ENCODE measurements around the gene MMP15. TPM values are rescaled to one million over a fixed set of nuclear protein-coding genes. Genes with fewer than 3 reads are reported as not detected.
"Not testable (repeated sequence)": the region's sequence is repeated elsewhere in the genome, so short reads cannot be mapped to it uniquely, and the experiment has no call there.

MMP15 gene
- polyA plus RNA-seq, 4 donors: 38.2 to 67.3 (median 49.7) TPM

- Histone ChIP-seq H3K36me3 (ENCODE audit: control insufficient read depth in 3 of 3, insufficient read depth in 2 of 3, low read depth in 1 of 3, low read length in 3 of 3) (peaks cover 0 to 18% (median 0%) of the 10 kb centered on the region in 3 donors), H3K4me1 (ENCODE audit: control insufficient read depth in 3 of 3, insufficient read depth in 2 of 3, low read depth in 1 of 3, low read length in 2 of 3) (peaks cover 0 to 12% (median 0%) of the 10 kb centered on the region in 3 donors), H3K4me3 (ENCODE audit: low read depth in 1 of 3, low read length in 3 of 3) (no peak overlapping the region), H3K27me3 (ENCODE audit: control insufficient read depth in 3 of 3, insufficient read depth in 3 of 3, low read length in 3 of 3) (no peaks in the 10 kb centered on the region), H3K27ac (ENCODE audit: low read depth in 1 of 3, low read length in 2 of 3) (no peak overlapping the region), H3K9me3 (ENCODE audit: control insufficient read depth in 2 of 2, insufficient read depth in 1 of 2, low read depth in 1 of 2, low read length in 1 of 2) (no peaks in the 10 kb centered on the region)
- 92 to 95% (median 94%) methylated on average over 5 of the region's 5 CpGs for WGBS, 3 donors
- no peak for DNase-seq
- FAIRE-seq: no peak
Observed at GRCh38 chr16:58002936-58003335, 22.6 kb upstream of the MMP15 start.

GRCh38 chr16:58004736-58005135 lies 20.8 kb upstream of the MMP15 start:
- not testable (repeated sequence) for DNase-seq; H3K4me1 ChIP-seq (ENCODE audit: control insufficient read depth in 3 of 3, insufficient read depth in 2 of 3, low read depth in 1 of 3, low read length in 2 of 3); H3K27me3 ChIP-seq (ENCODE audit: control insufficient read depth in 3 of 3, insufficient read depth in 3 of 3, low read length in 3 of 3); FAIRE-seq; H3K9me3 ChIP-seq (ENCODE audit: control insufficient read depth in 2 of 2, insufficient read depth in 1 of 2, low read depth in 1 of 2, low read length in 1 of 2); H3K27ac ChIP-seq (ENCODE audit: low read depth in 1 of 3, low read length in 2 of 3); H3K4me3 ChIP-seq (ENCODE audit: low read depth in 1 of 3, low read length in 3 of 3)
- H3K36me3 ChIP-seq (ENCODE audit: control insufficient read depth in 3 of 3, insufficient read depth in 2 of 3, low read depth in 1 of 3, low read length in 3 of 3): peaks cover 0 to 13% (median 0%) of the 10 kb centered on the region in 3 donors
- 83 to 97% (median 94%) methylated on average over 12 of the region's 12 CpGs for WGBS, 3 donors

DNA sequence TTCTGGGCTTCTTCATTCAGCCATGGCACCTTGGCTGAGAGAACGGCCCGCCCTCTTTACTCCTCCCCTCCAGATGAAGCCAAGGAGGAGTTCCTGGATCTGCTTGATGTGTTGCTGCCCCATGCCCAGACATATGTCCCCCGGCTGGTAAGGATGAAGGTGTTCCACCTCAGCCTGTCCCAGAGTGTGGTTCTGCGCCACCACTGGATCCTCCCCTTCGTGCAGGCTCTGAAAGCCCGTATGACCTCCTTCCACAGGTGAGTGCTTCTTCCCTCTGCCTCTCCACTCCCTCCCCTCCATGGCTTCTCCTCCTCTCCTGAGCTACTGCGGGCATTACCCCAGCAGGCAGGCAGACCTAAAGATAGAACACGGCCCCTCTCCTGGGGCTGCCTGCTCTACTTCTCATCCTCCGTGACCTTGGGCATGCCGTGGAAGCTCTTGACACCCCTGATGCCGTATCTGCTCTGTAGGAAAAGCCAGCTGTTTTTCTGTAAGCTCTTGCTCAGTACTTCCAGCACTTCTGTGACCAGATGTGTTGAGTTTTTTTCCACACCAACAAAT lies 15.6 kb upstream of the MMP15 start:
- Histone ChIP-seq H3K36me3 (ENCODE audit: control insufficient read depth in 3 of 3, insufficient read depth in 2 of 3, low read depth in 1 of 3, low read length in 3 of 3) (peaks cover 0 to 32% (median 17%) of the 10 kb centered on the region in 3 donors), H3K4me1 (ENCODE audit: control insufficient read depth in 3 of 3, insufficient read depth in 2 of 3, low read depth in 1 of 3, low read length in 2 of 3) (no peaks in the 10 kb centered on the region), H3K27me3 (ENCODE audit: control insufficient read depth in 3 of 3, insufficient read depth in 3 of 3, low read length in 3 of 3) (no peaks in the 10 kb centered on the region), H3K27ac (ENCODE audit: low read depth in 1 of 3, low read length in 2 of 3) (no peak overlapping the region), H3K4me3 (ENCODE audit: low read depth in 1 of 3, low read length in 3 of 3) (no peak overlapping the region), H3K9me3 (ENCODE audit: control insufficient read depth in 2 of 2, insufficient read depth in 1 of 2, low read depth in 1 of 2, low read length in 1 of 2) (no peaks in the 10 kb centered on the region)
- FAIRE-seq: no peak
- no peak for DNase-seq
- WGBS, 3 donors: 90 to 96% (median 95%) methylated on average over 11 of the region's 11 CpGs

GRCh38 chr16:58010886-58011285 lies 14.7 kb upstream of the MMP15 start:
- H3K36me3 ChIP-seq (ENCODE audit: control insufficient read depth in 3 of 3, insufficient read depth in 2 of 3, low read depth in 1 of 3, low read length in 3 of 3): peaks cover 0 to 34% (median 17%) of the 10 kb centered on the region in 3 donors
- 71 to 84% (median 77%) methylated on average over 3 of the region's 3 CpGs for WGBS, 3 donors
- H3K4me1 ChIP-seq (ENCODE audit: control insufficient read depth in 3 of 3, insufficient read depth in 2 of 3, low read depth in 1 of 3, low read length in 2 of 3): no peaks in the 10 kb centered on the region
- FAIRE-seq: no peak
- no peaks in the 10 kb centered on the region for H3K27me3 ChIP-seq (ENCODE audit: control insufficient read depth in 3 of 3, insufficient read depth in 3 of 3, low read length in 3 of 3)
- no peak overlapping the region for H3K4me3 ChIP-seq (ENCODE audit: low read depth in 1 of 3, low read length in 3 of 3)
- H3K9me3 ChIP-seq (ENCODE audit: control insufficient read depth in 2 of 2, insufficient read depth in 1 of 2, low read depth in 1 of 2, low read length in 1 of 2): no peaks in the 10 kb centered on the region
- no peak overlapping the region for H3K27ac ChIP-seq (ENCODE audit: low read depth in 1 of 3, low read length in 2 of 3)
- no peak for DNase-seq

GRCh38 chr16:58011652-58012051 lies 13.9 kb upstream of the MMP15 start:
- DNase-seq (no peak), FAIRE-seq (no peak)
- no peaks in the 10 kb centered on the region for H3K4me1 ChIP-seq (ENCODE audit: control insufficient read depth in 3 of 3, insufficient read depth in 2 of 3, low read depth in 1 of 3, low read length in 2 of 3)
- no peaks in the 10 kb centered on the region for H3K9me3 ChIP-seq (ENCODE audit: control insufficient read depth in 2 of 2, insufficient read depth in 1 of 2, low read depth in 1 of 2, low read length in 1 of 2)
- 87 to 97% (median 91%) methylated on average over 3 of the region's 3 CpGs for WGBS, 3 donors
- H3K27me3 ChIP-seq (ENCODE audit: control insufficient read depth in 3 of 3, insufficient read depth in 3 of 3, low read length in 3 of 3): no peaks in the 10 kb centered on the region
- no peak overlapping the region for H3K4me3 ChIP-seq (ENCODE audit: low read depth in 1 of 3, low read length in 3 of 3)
- no peak overlapping the region for H3K27ac ChIP-seq (ENCODE audit: low read depth in 1 of 3, low read length in 2 of 3)
- H3K36me3 ChIP-seq (ENCODE audit: control insufficient read depth in 3 of 3, insufficient read depth in 2 of 3, low read depth in 1 of 3, low read length in 3 of 3): peaks cover 0 to 34% (median 17%) of the 10 kb centered on the region in 3 donors

GRCh38 chr16:58012481-58012880 lies 13.1 kb upstream of the MMP15 start:
- DNase-seq (no peak), FAIRE-seq (no peak)
- Histone ChIP-seq H3K9me3 (ENCODE audit: control insufficient read depth in 2 of 2, insufficient read depth in 1 of 2, low read depth in 1 of 2, low read length in 1 of 2) (no peaks in the 10 kb centered on the region), H3K4me3 (ENCODE audit: low read depth in 1 of 3, low read length in 3 of 3) (no peak overlapping the region), H3K4me1 (ENCODE audit: control insufficient read depth in 3 of 3, insufficient read depth in 2 of 3, low read depth in 1 of 3, low read length in 2 of 3) (no peaks in the 10 kb centered on the region), H3K27me3 (ENCODE audit: control insufficient read depth in 3 of 3, insufficient read depth in 3 of 3, low read length in 3 of 3) (no peaks in the 10 kb centered on the region), H3K36me3 (ENCODE audit: control insufficient read depth in 3 of 3, insufficient read depth in 2 of 3, low read depth in 1 of 3, low read length in 3 of 3) (peaks cover 0 to 38% (median 17%) of the 10 kb centered on the region in 3 donors), H3K27ac (ENCODE audit: low read depth in 1 of 3, low read length in 2 of 3) (no peak overlapping the region)
- 77 to 87% (median 87%) methylated on average over 9 of the region's 9 CpGs for WGBS, 3 donors

DNA sequence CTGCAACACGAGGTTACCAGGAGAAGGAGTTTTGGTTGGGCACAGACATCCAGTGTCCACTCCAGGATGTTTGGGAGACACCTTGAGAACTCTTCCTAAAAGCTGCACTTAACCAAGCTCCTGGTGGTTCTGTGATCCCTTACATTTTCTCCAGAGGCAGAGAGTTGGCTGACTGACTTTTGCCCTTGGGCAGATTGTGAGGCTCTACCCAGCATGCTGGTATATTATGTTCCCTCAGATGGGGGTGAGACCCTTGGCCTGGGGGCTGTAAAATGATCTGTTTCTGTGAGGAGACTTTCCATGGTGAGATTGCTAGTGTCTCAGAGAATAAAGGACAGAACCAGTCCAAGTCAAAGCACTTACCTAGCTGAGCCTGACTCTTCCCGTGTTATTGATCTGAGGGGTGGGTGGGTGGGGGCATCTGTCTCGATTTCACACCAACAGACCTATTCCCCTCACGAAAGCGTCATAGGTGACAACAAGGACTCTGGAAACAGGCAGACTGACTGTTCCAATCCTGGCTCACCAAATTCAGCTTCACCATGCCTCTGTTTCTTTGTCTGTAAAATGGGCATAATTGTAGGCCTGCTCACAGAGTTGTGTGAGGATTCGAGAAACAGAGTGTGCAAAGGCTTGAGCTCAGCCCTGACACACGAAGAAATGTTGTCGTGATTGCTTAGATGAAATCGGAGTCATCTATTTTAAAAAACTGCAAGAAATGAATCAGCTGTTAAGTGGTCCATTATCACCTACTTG lies 12.2 kb upstream of the MMP15 start:
- FAIRE-seq: no peak
- no peak overlapping the region for H3K4me3 ChIP-seq (ENCODE audit: low read depth in 1 of 3, low read length in 3 of 3)
- H3K9me3 ChIP-seq (ENCODE audit: control insufficient read depth in 2 of 2, insufficient read depth in 1 of 2, low read depth in 1 of 2, low read length in 1 of 2): no peaks in the 10 kb centered on the region
- DNase-seq: no peak
- peaks cover 0 to 43% (median 19%) of the 10 kb centered on the region in 3 donors for H3K36me3 ChIP-seq (ENCODE audit: control insufficient read depth in 3 of 3, insufficient read depth in 2 of 3, low read depth in 1 of 3, low read length in 3 of 3)
- no peaks in the 10 kb centered on the region for H3K27me3 ChIP-seq (ENCODE audit: control insufficient read depth in 3 of 3, insufficient read depth in 3 of 3, low read length in 3 of 3)
- H3K27ac ChIP-seq (ENCODE audit: low read depth in 1 of 3, low read length in 2 of 3): no peak overlapping the region
- no peaks in the 10 kb centered on the region for H3K4me1 ChIP-seq (ENCODE audit: control insufficient read depth in 3 of 3, insufficient read depth in 2 of 3, low read depth in 1 of 3, low read length in 2 of 3)
- WGBS, 3 donors: 88 to 92% (median 91%) methylated on average over 9 of the region's 9 CpGs

- no peak for DNase-seq
- Histone ChIP-seq H3K36me3 (ENCODE audit: control insufficient read depth in 3 of 3, insufficient read depth in 2 of 3, low read depth in 1 of 3, low read length in 3 of 3) (peaks cover 0 to 47% (median 12%) of the 10 kb centered on the region in 3 donors), H3K9me3 (ENCODE audit: control insufficient read depth in 2 of 2, insufficient read depth in 1 of 2, low read depth in 1 of 2, low read length in 1 of 2) (no peaks in the 10 kb centered on the region), H3K27me3 (ENCODE audit: control insufficient read depth in 3 of 3, insufficient read depth in 3 of 3, low read length in 3 of 3) (no peaks in the 10 kb centered on the region), H3K4me3 (ENCODE audit: low read depth in 1 of 3, low read length in 3 of 3) (no peak overlapping the region), H3K27ac (ENCODE audit: low read depth in 1 of 3, low read length in 2 of 3) (no peak overlapping the region), H3K4me1 (ENCODE audit: control insufficient read depth in 3 of 3, insufficient read depth in 2 of 3, low read depth in 1 of 3, low read length in 2 of 3) (peaks cover 0 to under 1% (median 0%) of the 10 kb centered on the region in 3 donors)
- 56 to 66% (median 64%) methylated on average over 12 of the region's 12 CpGs for WGBS, 3 donors
- no peak for FAIRE-seq
Observed at GRCh38 chr16:58016840-58017446, 8.6 kb upstream of the MMP15 start.
